NOMO-1 (cell line): Measurements from ENCODE around the gene HMSD.

ENCODE experiments used
- DNase-seq, 2 experiments: peaks; one replicate each; lab custom pipeline; 2025; ENCODE audit not compliant: unreplicated experiment in 2 of 2; lab: John Stamatoyannopoulos, UW

The HMSD gene

DNA sequence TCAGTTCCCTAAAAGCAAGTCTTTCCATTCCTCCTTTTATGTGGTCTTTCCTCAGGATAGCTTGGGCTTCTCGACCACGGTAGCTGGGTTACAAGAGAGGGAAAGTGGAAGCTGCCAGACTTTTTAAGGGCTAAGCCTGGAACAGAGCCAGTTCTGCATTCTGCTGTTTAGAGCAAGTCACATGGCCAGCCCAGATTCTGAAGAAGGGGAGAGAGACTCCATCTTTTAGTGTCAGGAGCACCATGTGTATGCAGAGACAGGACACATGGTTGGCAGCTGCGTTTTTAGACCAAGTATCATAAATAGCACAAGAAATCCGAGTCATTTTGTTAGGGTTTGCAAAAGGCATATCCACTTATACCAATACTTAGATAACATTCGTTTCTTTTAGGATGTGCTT is 4.7 kb downstream of the HMSD start:
- no peak for DNase-seq

GRCh38 chr18:63956755-63957154 is 7.7 kb downstream of the HMSD start:
- DNase-seq = no peak

- no peak for DNase-seq
Observed at GRCh38 chr18:63960891-63961290, 11.8 kb downstream of the HMSD start.

GRCh38 chr18:63961435-63961980 is 12.4 kb downstream of the HMSD start:
- no peak for DNase-seq

DNA sequence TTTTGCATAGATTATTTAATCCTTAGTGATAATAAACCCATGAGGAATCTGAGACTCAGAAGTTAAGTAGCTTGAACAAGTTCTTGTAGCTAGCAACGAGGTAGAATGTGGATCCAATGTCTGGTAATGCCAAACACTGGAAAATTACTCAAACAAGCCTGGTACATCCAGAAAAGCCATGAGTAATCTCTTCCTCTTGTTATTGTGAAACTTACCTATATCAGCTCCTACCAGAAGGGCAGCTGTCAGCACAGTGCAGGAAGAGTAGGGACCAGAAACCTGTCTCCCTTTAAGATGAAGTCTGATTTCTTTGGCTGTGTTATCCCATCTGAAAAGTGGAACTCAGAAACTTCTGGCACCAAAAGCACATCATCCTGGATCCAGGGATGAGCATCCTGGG is 13.0 kb downstream of the HMSD start:
- no peak for DNase-seq

DNA sequence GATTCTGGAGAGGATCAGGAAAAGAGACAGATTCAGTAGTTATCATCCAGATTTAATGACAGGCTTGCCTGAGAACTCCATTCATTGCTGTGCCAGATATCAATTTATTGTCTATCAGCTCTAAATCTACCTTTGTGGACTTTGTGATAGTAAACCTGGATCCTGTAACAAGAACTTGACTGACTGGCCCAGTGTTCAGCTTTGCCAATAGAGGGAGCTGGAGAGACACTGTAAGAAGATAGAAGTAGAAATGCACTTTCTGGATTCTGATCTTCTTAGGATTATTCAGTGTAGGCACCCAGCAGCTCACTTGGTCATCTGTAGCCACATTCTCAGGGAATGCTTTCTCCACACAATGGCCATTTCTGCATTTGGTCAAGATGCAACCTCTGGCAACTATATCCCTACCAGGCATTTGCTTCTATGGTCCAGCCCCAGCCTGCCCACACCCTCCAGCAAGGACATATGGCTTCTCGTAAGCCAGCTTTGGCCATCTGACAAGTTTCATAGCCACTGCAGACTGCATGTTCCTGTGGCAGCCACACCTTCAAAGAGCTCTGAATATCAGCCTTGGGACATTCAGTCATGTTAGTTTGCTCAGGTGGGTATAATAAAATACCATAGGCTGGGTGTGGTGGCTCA is 14.6 kb downstream of the HMSD start:
- peak; percentile 15 to 82 for DNase-seq

- no peak for DNase-seq
Observed at GRCh38 chr18:63964908-63965307, 15.8 kb downstream of the HMSD start.

- no peak for DNase-seq
Observed at GRCh38 chr18:63965716-63966330, 16.7 kb downstream of the HMSD start.

GRCh38 chr18:63969942-63970808 is 21.1 kb downstream of the HMSD start, which contains the start of gene SERPINB8:
SERPINB8 (plus strand) TSS chr18:63970081; CDS start chr18:63978309, 8,228 bp downstream.
- DNase-seq = peak; percentile 87 to 88

- DNase-seq = no peak
Observed at GRCh38 chr18:63970809-63971205, 21.7 kb downstream of the HMSD start.

DNA sequence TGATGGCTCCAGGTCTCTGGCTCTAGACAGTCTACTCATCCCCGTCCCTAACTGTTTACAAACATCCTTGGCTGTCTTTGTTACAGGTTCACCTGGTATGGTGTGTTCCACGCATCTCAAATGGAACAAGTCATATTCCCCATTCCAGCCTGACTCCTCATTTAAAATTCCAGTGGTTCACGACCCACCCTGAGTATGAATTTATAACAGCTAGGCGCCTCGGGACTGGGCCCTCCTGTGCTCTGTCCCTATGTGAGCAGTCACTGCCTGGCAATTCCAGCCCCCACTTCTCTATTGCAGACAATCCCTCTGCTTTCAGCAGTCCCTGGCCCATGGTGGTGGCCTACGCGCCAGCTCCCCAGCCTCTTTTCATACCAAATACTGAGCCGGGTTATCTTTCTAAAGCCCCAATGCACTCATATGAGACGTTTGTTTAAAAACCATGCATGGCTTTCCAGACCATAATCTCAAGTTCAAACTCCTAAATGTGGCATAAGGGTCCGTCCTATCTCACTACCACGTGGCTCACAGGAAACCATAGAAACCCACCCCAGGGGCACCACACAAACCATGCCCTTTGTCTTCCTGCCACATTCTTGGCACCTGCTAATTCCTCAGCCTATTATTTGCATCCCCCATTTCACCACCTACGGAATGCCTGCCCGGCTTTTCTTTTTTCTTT is 22.4 kb downstream of the HMSD start:
- DNase-seq = no peak

DNA sequence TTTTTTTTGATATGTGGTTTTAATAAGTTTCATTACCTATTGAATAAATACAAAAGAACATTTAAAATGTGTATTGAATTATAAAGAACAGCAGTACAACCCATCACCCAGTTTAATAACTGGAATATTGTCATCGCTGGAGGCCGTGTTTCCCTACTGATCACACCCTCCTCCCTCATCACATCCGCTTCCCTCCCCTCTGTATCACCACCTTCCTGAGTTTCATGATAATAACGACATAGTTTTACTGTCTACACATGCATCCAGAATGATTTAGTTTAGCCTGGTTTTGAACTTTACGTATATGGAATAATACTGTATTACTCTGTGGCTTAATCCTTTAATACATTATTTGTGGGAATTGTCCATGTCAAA is 22.9 kb downstream of the HMSD start:
- DNase-seq = no peak

- DNase-seq = peak; percentile 38 to 70
Observed at GRCh38 chr18:63974991-63975390, 25.9 kb downstream of the HMSD start.

DNA sequence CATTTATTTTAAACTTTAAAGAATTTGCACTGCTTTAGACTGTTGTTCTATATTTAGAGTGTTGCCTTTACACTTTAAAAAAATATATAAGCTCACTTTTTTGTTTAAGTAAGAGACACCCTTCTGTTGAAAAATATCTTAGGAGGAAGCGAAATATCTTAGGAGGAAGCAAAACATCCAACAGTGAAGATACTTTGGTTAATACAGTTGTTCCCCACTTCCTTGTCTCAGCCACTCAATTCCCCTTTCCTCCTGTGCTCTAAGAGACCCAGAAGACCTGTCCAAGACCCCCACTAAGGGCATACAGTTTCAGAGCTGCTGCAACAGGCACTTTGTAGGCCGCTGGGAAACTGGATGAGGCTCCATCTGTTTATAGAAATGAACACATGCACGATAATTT is 26.5 kb downstream of the HMSD start:
- DNase-seq = peak; percentile 69 to 86

DNA sequence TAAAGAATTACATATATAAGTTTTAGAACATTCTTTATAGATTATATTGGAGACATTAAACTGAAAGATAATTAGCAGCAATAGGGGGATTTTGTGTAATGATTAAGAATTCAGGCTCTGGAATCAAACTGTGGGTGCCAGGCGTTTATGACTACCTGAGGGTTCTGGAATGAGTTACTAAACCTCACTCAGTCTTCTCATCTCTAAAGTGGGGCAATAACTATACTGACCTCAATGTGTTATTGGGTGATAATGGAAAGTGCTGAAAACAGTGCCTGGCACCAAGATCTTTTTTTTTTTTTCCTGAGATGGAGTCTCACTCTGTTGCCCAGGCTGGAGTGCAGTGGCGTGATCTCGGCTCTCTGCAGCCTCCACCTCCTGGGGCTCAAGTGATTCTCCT is 27.9 kb downstream of the HMSD start:
- DNase-seq = no peak

DNA sequence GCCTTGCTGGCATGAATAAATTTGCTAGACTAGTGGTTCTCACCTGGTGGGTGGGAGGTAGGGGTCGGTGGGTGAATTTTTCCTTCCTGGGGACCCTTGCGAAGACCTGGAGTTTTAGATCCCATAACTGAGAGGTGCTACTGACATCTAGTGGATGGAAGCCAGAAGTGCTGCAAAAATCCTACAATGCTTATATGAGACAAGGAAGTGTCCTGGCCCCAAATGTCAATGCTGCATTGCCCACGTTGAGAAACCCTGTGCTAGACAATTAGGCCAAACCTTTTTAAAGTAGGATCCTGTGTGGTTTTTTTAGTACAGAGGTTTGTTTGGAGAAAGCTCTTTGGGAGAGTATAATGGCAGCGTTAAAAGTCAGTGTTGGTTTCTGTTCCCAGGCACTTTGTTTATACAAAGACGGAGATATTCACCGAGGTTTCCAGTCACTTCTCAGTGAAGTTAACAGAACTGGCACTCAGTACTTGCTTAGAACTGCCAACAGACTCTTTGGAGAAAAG is 30.4 kb downstream of the HMSD start:
- DNase-seq = peak; percentile 60 to 73

- DNase-seq = no peak
Observed at GRCh38 chr18:63980027-63980426, 30.9 kb downstream of the HMSD start.

- DNase-seq = peak; percentile 79 to 93
Observed at GRCh38 chr18:63980896-63981460, 31.9 kb downstream of the HMSD start.

DNA sequence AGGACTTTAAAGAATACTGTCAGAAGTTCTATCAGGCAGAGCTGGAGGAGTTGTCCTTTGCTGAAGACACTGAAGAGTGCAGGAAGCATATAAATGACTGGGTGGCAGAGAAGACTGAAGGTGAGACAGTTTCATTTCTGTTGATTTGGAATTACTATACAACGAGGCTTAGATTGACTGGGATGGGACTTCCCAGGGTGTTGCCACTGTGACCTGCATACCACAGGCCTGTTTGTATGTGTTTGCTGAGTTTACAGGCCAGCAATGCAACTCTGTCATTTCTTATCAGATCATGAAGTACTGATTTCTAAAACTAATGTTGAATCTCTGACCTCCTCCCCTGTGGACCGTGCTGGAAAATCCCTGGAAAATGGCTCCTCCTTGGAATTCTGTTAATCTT is 32.6 kb downstream of the HMSD start:
- DNase-seq = no peak

GRCh38 chr18:63982361-63982760 is 33.3 kb downstream of the HMSD start:
- DNase-seq = no peak
